CD4-positive, alpha-beta T cell treated with Interleukin-10 for 1 hour (primary cell): ENCODE data around the gene KCTD17.

ENCODE experiments used
- DNase-seq: peaks from one replicate; pipeline ENCODE4 v3.0.0-alpha.2; 2020

Gene KCTD17

GRCh38 chr22:37021041-37021440, 30.5 kb upstream of the KCTD17 start:
- DNase-seq = no peak

GRCh38 chr22:37021710-37022482, 29.6 kb upstream of the KCTD17 start:
- peak; percentile 63 for DNase-seq

- DNase-seq = no peak
Measured at GRCh38 chr22:37022483-37023337, 28.8 kb upstream of the KCTD17 start.

- no peak for DNase-seq
Measured at GRCh38 chr22:37023743-37024338, 27.7 kb upstream of the KCTD17 start.

GRCh38 chr22:37024339-37025157, 27.0 kb upstream of the KCTD17 start:
- no peak for DNase-seq

GRCh38 chr22:37025500-37026070, 26.0 kb upstream of the KCTD17 start:
- DNase-seq = no peak

GRCh38 chr22:37026325-37026724, 25.2 kb upstream of the KCTD17 start:
- no peak for DNase-seq

- DNase-seq = no peak
Measured at GRCh38 chr22:37027556-37027955, 24.0 kb upstream of the KCTD17 start.

- DNase-seq = no peak
Measured at GRCh38 chr22:37028692-37029674, 22.6 kb upstream of the KCTD17 start.

- DNase-seq = no peak
Measured at GRCh38 chr22:37030560-37031281, 20.8 kb upstream of the KCTD17 start.

GRCh38 chr22:37032134-37032534, 19.4 kb upstream of the KCTD17 start:
- no peak for DNase-seq

- DNase-seq = no peak
Measured at GRCh38 chr22:37032535-37033460, 18.7 kb upstream of the KCTD17 start.

GRCh38 chr22:37033605-37034430, 17.7 kb upstream of the KCTD17 start:
- no peak for DNase-seq

GRCh38 chr22:37036655-37037377, 14.7 kb upstream of the KCTD17 start:
- DNase-seq = no peak

GRCh38 chr22:37037669-37038068, 13.9 kb upstream of the KCTD17 start:
- DNase-seq = no peak

- DNase-seq = no peak
Measured at GRCh38 chr22:37039466-37039865, 12.1 kb upstream of the KCTD17 start.

GRCh38 chr22:37043209-37043827, 8.2 kb upstream of the KCTD17 start:
- no peak for DNase-seq
